Measurements from ENCODE around the gene PUM2.

PUM2 gene

GRCh38 chr2:20330192-20330591, 20.5 kb downstream of the PUM2 start:
- peaks cover 82% of the 10 kb centered on the region for H4K20me1 ChIP-seq (ENCODE audit: low read depth, low read length)
- no peak overlapping the region for H3K4me2 ChIP-seq (ENCODE audit: low read depth, low read length, poor library complexity, severe bottlenecking)

DNA sequence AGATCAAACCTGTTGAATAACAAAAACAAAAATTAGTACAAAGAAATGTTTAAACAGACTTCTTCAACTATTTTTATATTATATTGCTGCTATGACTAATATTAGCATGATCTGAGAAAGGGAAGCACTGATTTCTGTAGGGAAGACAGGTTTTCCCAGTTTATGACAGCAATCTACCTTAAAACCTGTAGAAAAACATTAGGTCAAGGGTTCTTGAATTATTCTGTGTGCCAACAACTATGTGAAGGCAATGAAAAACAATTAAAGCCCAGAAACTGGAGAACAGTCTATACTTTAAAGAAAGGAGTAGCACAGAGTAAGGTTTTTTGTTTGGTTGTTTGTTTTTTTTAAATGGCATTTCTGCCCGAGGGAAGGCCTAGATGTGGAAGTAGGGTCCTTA, 23.3 kb downstream of the PUM2 start:
- H3K4me2 ChIP-seq (ENCODE audit: low read depth, low read length, poor library complexity, severe bottlenecking): no peak overlapping the region
- peaks cover 76% of the 10 kb centered on the region for H4K20me1 ChIP-seq (ENCODE audit: low read depth, low read length)
- H3K9me3 ChIP-seq (ENCODE audit: insufficient read depth, low read length): no peaks in the 10 kb centered on the region
- H3K27ac ChIP-seq (ENCODE audit: low read depth, low read length): no peak overlapping the region
- H2AFZ ChIP-seq (ENCODE audit: low read depth, low read length, severe bottlenecking): no peak overlapping the region
- TF ChIP-seq, protein P1, sequence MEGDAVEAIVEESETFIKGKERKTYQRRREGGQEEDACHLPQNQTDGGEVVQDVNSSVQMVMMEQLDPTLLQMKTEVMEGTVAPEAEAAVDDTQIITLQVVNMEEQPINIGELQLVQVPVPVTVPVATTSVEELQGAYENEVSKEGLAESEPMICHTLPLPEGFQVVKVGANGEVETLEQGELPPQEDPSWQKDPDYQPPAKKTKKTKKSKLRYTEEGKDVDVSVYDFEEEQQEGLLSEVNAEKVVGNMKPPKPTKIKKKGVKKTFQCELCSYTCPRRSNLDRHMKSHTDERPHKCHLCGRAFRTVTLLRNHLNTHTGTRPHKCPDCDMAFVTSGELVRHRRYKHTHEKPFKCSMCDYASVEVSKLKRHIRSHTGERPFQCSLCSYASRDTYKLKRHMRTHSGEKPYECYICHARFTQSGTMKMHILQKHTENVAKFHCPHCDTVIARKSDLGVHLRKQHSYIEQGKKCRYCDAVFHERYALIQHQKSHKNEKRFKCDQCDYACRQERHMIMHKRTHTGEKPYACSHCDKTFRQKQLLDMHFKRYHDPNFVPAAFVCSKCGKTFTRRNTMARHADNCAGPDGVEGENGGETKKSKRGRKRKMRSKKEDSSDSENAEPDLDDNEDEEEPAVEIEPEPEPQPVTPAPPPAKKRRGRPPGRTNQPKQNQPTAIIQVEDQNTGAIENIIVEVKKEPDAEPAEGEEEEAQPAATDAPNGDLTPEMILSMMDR (IDR thresholded peaks at IDR 0.05; ENCODE audit: insufficient read depth, low read length, poor library complexity, severe bottlenecking): no peak
- no peak for TF ChIP-seq EZH2phosphoT487 (conservative IDR thresholded peaks at IDR 0.05; ENCODE audit: low read length)
- peaks cover 100% of the 10 kb centered on the region for H3K79me2 ChIP-seq (ENCODE audit: insufficient read depth, low read length)
- H3K9ac ChIP-seq (ENCODE audit: low read length): no peak overlapping the region
- no peaks in the 10 kb centered on the region for H3K9me2 ChIP-seq (replicated peaks; ENCODE audit: insufficient read depth, low read length)
- peaks cover 30% of the 10 kb centered on the region; the same call in 1 of the 2 replicates for H3F3A ChIP-seq (ENCODE audit: insufficient read depth)
- no peak overlapping the region for H3K4me3 ChIP-seq (ENCODE audit: insufficient read depth, low read length, poor library complexity, severe bottlenecking)
- peaks cover 39% of the 10 kb centered on the region for H3K36me3 ChIP-seq (ENCODE audit: low read length)
- no peaks in the 10 kb centered on the region for H3K27me3 ChIP-seq (ENCODE audit: low read length)

More at GRCh38 chr2:20330192-20330591, 20.5 kb downstream of the PUM2 start:
- Histone ChIP-seq H2AFZ (ENCODE audit: low read depth, low read length, severe bottlenecking) (no peak overlapping the region), H3K27ac (ENCODE audit: low read depth, low read length) (no peak overlapping the region), H3F3A (ENCODE audit: insufficient read depth) (peaks cover 27% of the 10 kb centered on the region; the same call in 1 of the 2 replicates), H3K4me3 (ENCODE audit: insufficient read depth, low read length, poor library complexity, severe bottlenecking) (no peak overlapping the region), H3K27me3 (ENCODE audit: low read length) (no peaks in the 10 kb centered on the region), H3K9me2 (replicated peaks; ENCODE audit: insufficient read depth, low read length) (no peaks in the 10 kb centered on the region), H3K36me3 (ENCODE audit: low read length) (peaks cover 35% of the 10 kb centered on the region), H3K79me2 (ENCODE audit: insufficient read depth, low read length) (peaks cover 100% of the 10 kb centered on the region), H3K9me3 (ENCODE audit: insufficient read depth, low read length) (no peaks in the 10 kb centered on the region), H3K9ac (ENCODE audit: low read length) (no peak overlapping the region)
- TF ChIP-seq, protein P1 (IDR thresholded peaks at IDR 0.05; ENCODE audit: insufficient read depth, low read length, poor library complexity, severe bottlenecking): no peak
- no peak for TF ChIP-seq EZH2phosphoT487 (conservative IDR thresholded peaks at IDR 0.05; ENCODE audit: low read length)

DNA sequence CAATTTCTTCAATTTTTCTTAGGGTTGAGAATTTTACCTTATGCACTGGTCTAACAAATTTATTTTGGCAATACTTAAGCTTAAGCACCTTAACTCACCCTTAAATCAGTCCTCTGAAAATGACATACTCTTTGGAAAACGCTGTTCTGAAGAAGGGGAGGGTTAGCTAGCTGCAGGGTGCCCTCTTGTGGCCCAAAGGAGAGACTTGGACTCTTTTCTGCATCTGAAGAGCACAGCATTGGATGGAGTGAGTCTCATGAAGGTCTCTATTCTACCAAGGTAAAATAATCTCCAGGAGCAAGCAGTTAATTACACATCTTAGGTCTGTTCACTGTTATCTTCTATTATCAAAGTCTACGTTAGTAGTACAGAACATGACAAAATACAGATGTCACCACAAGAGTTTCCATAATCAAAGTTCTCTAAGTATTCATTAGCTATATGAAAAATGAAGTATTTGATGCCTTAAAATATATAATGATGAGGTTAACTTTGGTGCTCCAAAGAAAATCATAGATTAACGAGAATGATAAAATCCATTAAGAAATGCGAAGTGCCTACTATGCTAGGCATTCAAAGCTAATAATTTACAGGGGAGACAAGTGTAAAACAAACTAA, 24.4 kb downstream of the PUM2 start:
- TF ChIP-seq, protein P1 (IDR thresholded peaks at IDR 0.05; ENCODE audit: insufficient read depth, low read length, poor library complexity, severe bottlenecking): peak; percentile 93
- TF ChIP-seq EZH2phosphoT487 (conservative IDR thresholded peaks at IDR 0.05; ENCODE audit: low read length): no peak
- H4K20me1 ChIP-seq (ENCODE audit: low read depth, low read length): peaks cover 74% of the 10 kb centered on the region
- H2AFZ ChIP-seq (ENCODE audit: low read depth, low read length, severe bottlenecking): no peak overlapping the region
- H3K9me2 ChIP-seq (replicated peaks; ENCODE audit: insufficient read depth, low read length): no peaks in the 10 kb centered on the region
- H3K9me3 ChIP-seq (ENCODE audit: insufficient read depth, low read length): no peaks in the 10 kb centered on the region
- H3K9ac ChIP-seq (ENCODE audit: low read length): no peak overlapping the region
- H3K36me3 ChIP-seq (ENCODE audit: low read length): peaks cover 32% of the 10 kb centered on the region
- no peak overlapping the region for H3K4me2 ChIP-seq (ENCODE audit: low read depth, low read length, poor library complexity, severe bottlenecking)
- H3K79me2 ChIP-seq (ENCODE audit: insufficient read depth, low read length): peaks cover 99% of the 10 kb centered on the region
- no peaks in the 10 kb centered on the region for H3K27me3 ChIP-seq (ENCODE audit: low read length)
- no peak overlapping the region for H3K4me3 ChIP-seq (ENCODE audit: insufficient read depth, low read length, poor library complexity, severe bottlenecking)
- no peak overlapping the region for H3K27ac ChIP-seq (ENCODE audit: low read depth, low read length)
- H3F3A ChIP-seq (ENCODE audit: insufficient read depth): peaks cover 27% of the 10 kb centered on the region; the same call in 1 of the 2 replicates
